CD4-positive, alpha-beta T cell treated with Interleukin-17A for 4 hours (primary cell): ENCODE measurements around the gene AACS.
"Not testable (repeated sequence)": the region's sequence is repeated elsewhere in the genome, so short reads cannot be mapped to it uniquely, and the experiment has no call there.

Experiments
- DNase-seq: peaks from one replicate; pipeline ENCODE4 v3.0.0-alpha.2; 2020; ENCODE audit warnings: mixed read lengths

Gene AACS

GRCh38 chr12:125092108-125092871 lies 27.1 kb downstream of the AACS start:
- no peak for DNase-seq

DNA sequence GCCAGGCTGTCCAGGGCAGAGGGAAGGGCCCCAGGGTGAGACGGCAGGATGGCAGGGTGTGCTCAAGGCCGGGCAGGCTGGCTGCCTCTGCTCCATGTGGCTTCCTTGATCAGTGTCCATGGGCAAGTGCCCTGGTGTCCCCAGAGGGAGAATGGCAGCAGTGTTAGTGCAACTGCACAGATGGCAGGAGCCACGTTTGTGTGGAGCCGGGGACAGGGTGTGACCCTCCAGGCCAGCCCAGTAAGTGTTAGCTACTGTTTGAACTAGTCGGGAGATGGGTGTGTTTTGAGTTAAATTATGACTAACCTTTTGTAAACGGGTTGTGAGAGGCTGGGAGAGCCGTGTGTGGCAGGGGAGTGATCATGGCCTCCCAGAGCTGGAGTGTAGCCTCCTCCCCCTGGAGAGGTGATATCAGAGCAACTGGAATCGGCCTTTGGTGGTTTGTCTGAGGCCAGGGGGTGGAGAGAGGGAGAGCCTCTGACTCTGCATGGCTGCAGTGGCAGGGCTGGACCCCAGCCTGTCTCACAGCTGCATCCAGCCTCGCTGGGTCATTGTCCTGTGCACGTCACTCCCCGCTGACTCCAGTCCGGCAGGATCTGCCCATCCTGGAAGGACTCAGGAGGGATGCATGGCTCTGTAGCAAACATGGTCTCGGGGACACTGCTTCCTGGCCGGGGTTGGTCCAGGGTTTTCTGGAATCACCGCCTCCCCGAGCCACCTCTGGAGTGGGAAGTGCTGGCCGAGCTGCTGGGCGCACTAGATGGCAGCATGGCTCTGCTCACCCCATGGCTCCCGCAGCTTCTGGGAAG lies 27.8 kb downstream of the AACS start:
- DNase-seq = no peak

DNA sequence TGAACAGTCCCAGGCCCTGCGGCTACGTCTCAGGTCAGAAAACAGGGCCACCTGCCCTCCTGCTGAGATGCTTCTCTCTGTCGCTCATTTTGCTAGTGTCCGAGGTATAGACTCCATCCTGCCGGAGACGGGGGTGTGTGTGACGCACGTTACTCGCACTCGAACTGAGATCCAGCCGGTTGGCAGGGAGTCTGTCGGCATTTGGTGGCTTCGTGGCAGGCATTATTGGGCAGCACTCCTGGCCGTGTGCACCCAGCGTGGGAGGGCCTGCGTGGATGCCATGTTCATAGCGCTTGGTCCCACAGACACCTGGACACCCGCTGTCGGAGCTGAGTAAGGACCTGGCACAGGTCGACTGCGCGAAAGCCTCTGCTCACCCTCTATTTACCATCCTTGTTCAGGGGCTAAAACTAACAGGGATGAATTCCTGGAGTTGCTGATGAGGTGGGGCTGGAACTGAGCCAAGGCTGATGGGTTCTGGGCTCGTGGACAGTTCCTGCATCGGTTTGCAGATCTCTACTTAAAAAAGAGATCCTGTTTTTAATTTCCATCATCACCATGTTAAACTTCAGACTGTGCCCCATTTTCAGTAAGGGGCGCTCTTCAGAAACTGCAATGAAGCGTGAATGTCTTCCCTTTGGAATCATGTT lies 28.6 kb downstream of the AACS start:
- no peak for DNase-seq

- DNase-seq = no peak
Observed at GRCh38 chr12:125096894-125097293, 31.7 kb downstream of the AACS start.

- no peak for DNase-seq
Observed at GRCh38 chr12:125097427-125097826, 32.2 kb downstream of the AACS start.

DNA sequence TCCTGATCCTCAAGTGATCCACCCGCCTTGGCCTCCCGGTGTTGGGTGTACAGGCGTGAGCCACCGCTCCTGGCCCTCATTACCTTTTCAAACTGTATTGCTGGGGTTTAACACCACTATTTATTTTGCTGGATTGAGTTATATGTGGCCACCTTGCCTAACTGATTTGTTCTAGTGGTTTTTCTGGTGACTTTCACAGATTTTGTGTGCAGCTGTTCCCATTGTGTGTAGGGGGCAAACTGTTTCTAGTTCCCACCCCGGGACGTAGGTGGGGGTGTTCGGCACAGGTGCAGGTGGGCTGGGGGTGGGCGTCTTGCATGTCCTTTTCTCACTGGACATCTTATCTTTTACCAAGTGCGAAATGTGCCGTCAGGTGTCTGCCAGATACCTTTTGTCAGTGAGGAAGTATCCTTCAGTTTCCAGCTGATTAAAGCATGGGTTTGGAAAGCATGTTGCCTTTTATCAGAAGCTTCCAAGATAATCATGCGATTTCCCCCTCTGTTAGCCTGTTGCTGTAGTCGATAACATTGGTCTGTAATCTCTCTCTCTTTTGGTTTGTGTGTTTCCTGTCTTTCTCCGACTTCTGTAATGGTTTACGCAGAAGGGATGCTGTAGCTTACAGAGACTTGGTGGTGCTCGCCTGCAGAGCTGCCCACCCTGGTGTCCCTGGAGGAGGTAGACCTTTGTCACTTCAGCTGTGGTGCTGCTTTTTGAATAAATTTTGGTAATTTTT lies 33.6 kb downstream of the AACS start:
- no peak for DNase-seq

DNA sequence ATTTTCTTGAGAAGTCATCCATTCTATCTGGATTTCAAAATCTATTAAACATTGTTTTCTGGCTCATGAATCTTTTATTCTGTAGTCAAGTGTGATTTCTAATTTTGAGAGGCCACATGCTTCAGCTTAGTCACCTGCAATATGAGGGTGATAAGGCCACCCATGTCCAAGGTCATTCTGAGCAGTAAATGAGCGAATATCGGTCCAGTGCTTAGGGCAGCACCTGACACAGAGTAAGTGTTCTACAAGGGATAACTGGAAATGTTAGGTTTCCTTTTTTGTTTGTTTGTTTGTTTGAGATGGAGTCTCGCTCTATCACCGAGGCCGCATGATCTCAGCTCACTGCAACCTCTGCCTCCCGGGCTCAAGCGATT lies 34.2 kb downstream of the AACS start:
- no peak for DNase-seq

DNA sequence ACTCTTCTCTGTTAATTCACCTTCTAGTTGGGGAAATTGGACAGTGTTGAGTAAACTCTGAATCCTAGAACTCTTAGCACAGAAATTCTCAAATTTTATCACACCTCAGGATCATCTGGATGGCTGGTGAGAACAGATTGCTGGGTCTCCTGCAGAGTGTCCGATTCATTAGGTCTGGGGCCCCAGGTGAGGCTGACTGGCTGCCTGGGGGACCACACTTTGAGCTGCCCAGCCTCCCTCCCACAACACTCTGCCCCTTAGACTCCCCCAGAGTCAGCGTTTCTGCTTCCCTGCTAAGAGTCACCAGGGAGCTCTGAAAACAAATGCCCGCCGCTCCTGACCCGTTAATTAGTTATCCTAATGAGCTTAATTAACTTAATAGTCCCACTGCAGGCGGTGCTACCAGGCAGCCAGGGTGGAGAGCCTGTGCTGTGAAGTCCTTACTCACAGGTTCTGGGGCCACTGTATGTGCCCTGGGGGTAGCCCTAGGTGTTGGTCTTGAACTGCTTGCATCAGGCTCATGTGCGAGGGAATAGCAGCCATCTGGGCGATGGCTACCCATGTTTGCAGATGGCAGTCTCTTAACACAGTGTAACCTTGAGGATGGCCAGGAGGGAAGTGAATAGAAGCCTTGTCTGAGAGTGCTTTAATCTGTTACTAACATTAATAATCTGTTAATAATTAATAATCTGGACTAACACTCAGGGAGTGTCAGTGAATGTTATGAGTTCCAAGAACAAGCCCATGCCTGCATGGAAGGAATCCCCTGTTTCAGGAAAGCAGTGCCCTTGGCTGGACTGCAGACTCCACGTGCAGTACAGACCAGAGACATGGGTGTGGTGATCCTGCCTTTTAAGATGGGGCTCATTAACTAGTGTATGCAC lies 35.6 kb downstream of the AACS start:
- no peak for DNase-seq

DNA sequence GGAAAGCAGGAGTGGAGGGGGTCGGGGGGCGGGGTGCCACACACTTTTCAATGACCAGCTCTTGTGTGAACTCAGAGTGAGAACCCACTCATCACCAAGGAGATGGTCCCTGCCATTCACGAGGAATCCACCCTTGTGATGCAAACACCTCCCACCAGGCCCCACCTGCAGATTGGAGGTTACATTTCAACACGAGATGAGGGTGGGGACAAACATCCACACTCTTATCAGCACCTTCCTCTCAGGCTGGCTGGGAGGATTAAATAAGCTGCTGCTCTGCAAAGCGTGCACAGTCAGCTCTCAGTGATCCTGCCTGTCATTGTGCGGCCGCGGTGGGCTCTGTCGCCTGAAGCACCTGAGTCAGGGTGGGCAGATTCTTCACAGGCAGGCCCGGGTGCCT lies 39.7 kb downstream of the AACS start:
- DNase-seq = no peak

DNA sequence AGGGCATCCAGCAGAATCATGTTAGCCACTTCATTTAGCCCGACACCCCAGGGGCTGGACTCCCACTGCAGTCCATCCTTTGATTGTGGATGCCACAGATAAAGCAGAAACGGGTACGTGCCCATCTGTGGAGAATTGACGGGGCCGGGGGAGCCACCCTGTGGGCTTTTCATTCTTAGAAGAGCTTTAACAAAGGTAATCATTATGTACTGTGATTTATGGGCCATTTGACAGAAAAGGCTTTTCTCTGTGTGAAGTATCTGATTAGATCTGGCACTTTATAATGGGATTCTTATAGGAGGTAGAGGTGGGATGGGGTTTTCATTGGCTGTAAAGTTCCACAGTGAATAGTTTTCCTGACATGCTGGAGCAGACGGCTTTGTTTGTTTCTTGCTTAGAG lies 40.4 kb downstream of the AACS start:
- no peak for DNase-seq

DNA sequence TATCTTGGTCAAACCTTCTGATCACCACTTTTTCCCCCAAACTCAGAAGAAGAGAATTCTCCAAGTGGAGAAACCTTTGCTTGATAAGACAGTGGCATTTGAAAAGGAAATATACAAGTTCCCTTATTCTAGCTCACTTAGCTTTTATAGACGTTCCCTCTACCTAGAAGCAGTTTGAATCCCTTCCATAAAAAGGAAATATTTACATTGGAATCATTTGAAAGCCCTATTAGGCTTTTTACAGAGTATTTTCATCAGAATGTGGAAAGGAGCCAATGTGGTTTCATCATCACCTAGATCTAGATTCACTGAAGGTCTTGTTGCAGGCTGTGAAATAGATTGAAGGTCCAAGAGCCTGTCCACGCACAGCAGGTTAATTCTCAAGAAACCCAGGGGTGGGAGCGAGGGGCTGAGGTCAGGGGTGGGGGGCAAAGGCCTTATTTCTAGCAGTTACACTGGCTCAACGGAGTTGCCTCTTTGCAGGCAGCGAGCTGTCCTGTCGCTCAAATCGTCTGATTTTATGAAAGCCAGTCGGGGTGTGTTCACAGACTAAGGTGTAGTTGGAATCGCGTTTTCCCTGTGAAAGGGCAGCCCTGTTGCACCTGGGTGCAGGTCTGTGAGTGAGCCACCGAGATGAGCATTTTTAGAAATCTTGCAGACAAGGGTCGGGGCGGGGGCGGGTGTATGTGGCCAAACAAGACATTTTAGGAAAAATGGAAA lies 45.6 kb downstream of the AACS start:
- DNase-seq = no peak

GRCh38 chr12:125111403-125111802 lies 46.2 kb downstream of the AACS start:
- DNase-seq = no peak

GRCh38 chr12:125112614-125113013 lies 47.4 kb downstream of the AACS start:
- DNase-seq = not testable (repeated sequence)

- DNase-seq = no peak
Observed at GRCh38 chr12:125113263-125113662, 48.0 kb downstream of the AACS start.

GRCh38 chr12:125113789-125114188 lies 48.6 kb downstream of the AACS start:
- no peak for DNase-seq

- no peak for DNase-seq
Observed at GRCh38 chr12:125114365-125115141, 49.3 kb downstream of the AACS start.

GRCh38 chr12:125120566-125120965 lies 55.3 kb downstream of the AACS start:
- no peak for DNase-seq

DNA sequence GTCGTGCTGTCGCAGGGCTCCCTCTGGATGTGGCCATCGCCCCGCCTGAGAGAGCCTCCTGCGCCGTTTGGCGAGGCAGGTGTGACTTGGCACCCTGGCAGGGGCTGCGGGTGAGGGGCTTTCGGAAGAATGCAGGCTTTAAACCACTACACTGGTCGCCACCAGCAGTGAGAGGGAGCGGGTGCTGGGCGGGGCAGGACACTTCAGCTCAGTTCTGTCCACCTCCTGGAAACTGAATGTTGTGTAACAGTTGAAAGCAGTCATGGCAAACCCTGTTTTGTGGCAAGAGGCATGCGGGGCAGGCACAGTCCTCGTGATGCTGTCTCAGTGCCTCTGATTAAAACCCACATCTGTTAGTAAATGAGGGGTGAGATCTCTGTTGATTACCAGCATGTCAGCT lies 55.9 kb downstream of the AACS start:
- DNase-seq = no peak

DNA sequence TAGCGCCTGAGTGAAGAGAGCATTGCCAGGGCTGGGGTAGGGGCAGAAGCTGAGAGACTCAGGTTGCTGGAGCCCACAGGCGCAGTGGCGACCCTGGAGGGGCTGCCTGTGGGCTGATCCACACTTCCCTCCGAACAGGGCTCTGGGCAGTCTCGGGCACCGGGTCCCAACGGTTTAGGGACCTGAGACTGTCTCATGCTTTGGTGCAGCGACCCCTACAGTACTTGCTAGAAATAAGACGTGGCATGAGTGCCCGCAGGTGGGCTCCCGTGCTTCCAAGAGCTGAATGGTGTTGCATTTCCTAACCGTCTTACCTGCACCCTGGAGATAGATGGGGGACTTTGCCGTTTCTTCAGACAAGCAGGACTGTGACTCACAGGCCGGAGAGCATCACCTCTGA lies 57.4 kb downstream of the AACS start:
- no peak for DNase-seq

DNA sequence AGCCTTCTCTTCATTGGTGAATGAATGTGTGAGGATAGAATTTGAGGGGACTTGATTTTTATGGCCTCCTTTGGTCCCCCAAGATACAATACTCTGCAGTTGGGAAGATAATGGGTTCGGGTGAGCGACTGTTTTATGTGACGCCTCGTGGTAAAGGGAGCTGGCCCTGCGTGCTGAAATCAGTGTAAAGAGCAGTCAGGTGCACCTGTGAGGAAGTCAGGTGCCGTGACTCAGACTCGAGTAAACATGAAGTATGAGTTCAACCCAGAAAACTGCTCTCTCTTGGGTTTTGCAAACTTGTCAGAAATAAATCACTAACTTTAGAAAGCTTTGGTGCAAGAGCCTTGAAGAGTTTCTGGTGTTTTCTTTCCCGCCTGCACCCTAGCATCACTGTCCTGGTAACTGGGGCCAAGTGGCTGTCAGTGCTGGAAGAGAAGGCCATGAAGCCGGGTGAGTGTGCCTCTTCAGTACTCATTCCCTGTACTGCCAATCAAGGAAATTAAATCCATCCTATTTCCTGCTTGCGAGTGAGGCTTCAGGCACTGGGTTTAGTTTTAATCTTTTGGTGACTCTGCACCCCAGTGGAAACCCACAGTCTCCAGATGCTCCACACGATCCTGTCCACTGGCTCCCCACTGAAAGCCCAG lies 59.2 kb downstream of the AACS start:
- no peak for DNase-seq
